GM19452 (cell line): Measurements from ENCODE around the gene MYORG.
"Not testable (repeated sequence)": the region's sequence is repeated elsewhere in the genome, so short reads cannot be mapped to it uniquely, and the experiment has no call there.

Source experiments
- ATAC-seq: cut with Tn5 transposase; IDR thresholded peaks from one replicate; pipeline ENCODE4 v1.9.1; 2021; ENCODE audit not compliant: unreplicated experiment

MYORG gene

GRCh38 chr9:34370335-34370969 is 6.2 kb downstream of the MYORG start:
- ATAC-seq = no peak

GRCh38 chr9:34369636-34370035 is 7.1 kb downstream of the MYORG start:
- no peak for ATAC-seq

- ATAC-seq = not testable (repeated sequence)
Observed at GRCh38 chr9:34368796-34369195, 7.9 kb downstream of the MYORG start.

- ATAC-seq = not testable (repeated sequence)
Observed at GRCh38 chr9:34367751-34368410, 8.8 kb downstream of the MYORG start.

- no peak for ATAC-seq
Observed at GRCh38 chr9:34366365-34366764, 10.3 kb downstream of the MYORG start.

- no peak for ATAC-seq
Observed at GRCh38 chr9:34365282-34365681, 11.4 kb downstream of the MYORG start.

GRCh38 chr9:34363619-34364351 is 12.9 kb downstream of the MYORG start:
- ATAC-seq = no peak

- no peak for ATAC-seq
Observed at GRCh38 chr9:34362614-34363214, 14.0 kb downstream of the MYORG start.

GRCh38 chr9:34352957-34353356 is 23.7 kb downstream of the MYORG start:
- ATAC-seq = not testable (repeated sequence)

GRCh38 chr9:34352122-34352652 is 24.5 kb downstream of the MYORG start:
- not testable (repeated sequence) for ATAC-seq

- no peak for ATAC-seq
Observed at GRCh38 chr9:34349324-34349723, 27.4 kb downstream of the MYORG start.

- no peak for ATAC-seq
Observed at GRCh38 chr9:34347800-34348158, 28.9 kb downstream of the MYORG start.

GRCh38 chr9:34346873-34347799 is 29.6 kb downstream of the MYORG start:
- no peak for ATAC-seq

GRCh38 chr9:34343605-34344004 is 33.1 kb downstream of the MYORG start:
- no peak for ATAC-seq

GRCh38 chr9:34343090-34343489 is 33.6 kb downstream of the MYORG start:
- ATAC-seq = no peak

GRCh38 chr9:34341659-34342295 is 34.9 kb downstream of the MYORG start:
- no peak for ATAC-seq

- ATAC-seq = no peak
Observed at GRCh38 chr9:34338665-34339385, 37.9 kb downstream of the MYORG start.

GRCh38 chr9:34338079-34338478 is 38.6 kb downstream of the MYORG start:
- not testable (repeated sequence) for ATAC-seq

GRCh38 chr9:34337403-34337802 is 39.3 kb downstream of the MYORG start:
- ATAC-seq = no peak
